ENCODE measurements around the gene NR2E1.

DNA sequence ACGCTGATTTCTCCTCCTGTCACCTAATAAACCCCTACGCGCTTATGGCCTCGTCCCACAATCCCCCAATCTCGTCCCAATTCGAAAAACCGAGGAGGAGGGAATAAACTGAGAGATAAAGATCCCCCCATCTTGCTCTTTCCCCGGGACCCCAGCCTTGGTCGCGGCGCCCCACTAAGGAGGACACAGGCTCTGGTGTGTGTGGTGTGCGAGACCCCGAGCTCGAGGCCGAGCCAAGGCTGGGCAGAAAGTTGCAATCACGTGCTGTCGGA is 1.3 kb upstream of the NR2E1 start:
- TF ChIP-seq POLR2A (IDR thresholded peaks at IDR 0.05; ENCODE audit: extremely low read depth, insufficient read length) (no peak), CTCF (IDR thresholded peaks at IDR 0.05; ENCODE audit: low read depth, low read length) (no peak)

All from NB4 (cell line).